Lower leg skin (tissue), 3 donors: ENCODE measurements around the gene MARVELD3.

Source experiments
- CTCF ChIP-seq, 3 donors: fragments of 450-650 bp; IDR thresholded peaks; one replicate each; pipeline ENCODE4 v1.5.1; 2016; ENCODE audit warnings: antibody characterized with exemption in 3 of 3, mild to moderate bottlenecking in 3 of 3, moderate library complexity in 2 of 3
- POLR2A ChIP-seq, 2 donors: fragments of 450-650 bp; IDR thresholded peaks; one replicate each; pipeline ENCODE4 v1.6.1; 2016 to 2017; ENCODE audit warnings: antibody characterized with exemption in 2 of 2, mild to moderate bottlenecking in 1 of 2, moderate library complexity in 1 of 2

- TF ChIP-seq CTCF (IDR thresholded peaks at IDR 0.05) = no peak
- TF ChIP-seq POLR2A (IDR thresholded peaks at IDR 0.05) = no peak
Measured at GRCh38 chr16:71623597-71623996, 2.4 kb upstream of the MARVELD3 start.
